CD14-positive monocyte (primary cell): Measurements from ENCODE around the gene DTX1. TPM values are rescaled to one million over a fixed set of nuclear protein-coding genes. Genes with fewer than 3 reads are reported as not detected.
A peak's percentile ranks its signal among the peaks of the same experiment; 100 is the strongest.

ENCODE experiments used
- DNase-seq, 3 donors: peaks; one replicate each; pipeline ENCODE4 v3.0.0-alpha.2; 2011 to 2022
- H2AFZ ChIP-seq: 2 replicates; pipeline ENCODE4 v1.6.0; 2012; ENCODE audit warnings: mild to moderate bottlenecking, low read depth, low read length, inconsistent platforms; ENCODE audit not compliant: insufficient read depth, poor library complexity, severe bottlenecking
- H3K27ac ChIP-seq, 2 donors: 1 replicate in 1 of 2; 2 replicates in 1 of 2; pipeline ENCODE4 v1.5.1; 2012 to 2013; ENCODE audit warnings: low read length in 2 of 2, control low read depth in 1 of 2, inconsistent platforms in 1 of 2, low read depth in 1 of 2, mild to moderate bottlenecking in 1 of 2
- H3K27me3 ChIP-seq, 2 donors: one replicate each; pipeline versions ENCODE4 v1.6.0 to v1.6.1; 2011 to 2013; ENCODE audit warnings: low read length in 2 of 2; ENCODE audit not compliant: control insufficient read depth in 2 of 2, insufficient read depth in 2 of 2
- H3K36me3 ChIP-seq, 2 donors: replicated peaks in 1 of 2; 1 replicate in 1 of 2; 2 replicates in 1 of 2; pipeline versions ENCODE4 v1.5.1 to v1.6.1; 2012 to 2013; ENCODE audit warnings: low read length in 2 of 2, control low read depth in 1 of 2, inconsistent platforms in 1 of 2, mild to moderate bottlenecking in 1 of 2; ENCODE audit not compliant: insufficient read depth in 2 of 2, control insufficient read depth in 1 of 2
- H3K4me1 ChIP-seq, 2 donors: 1 replicate in 1 of 2; 2 replicates in 1 of 2; pipeline versions ENCODE4 v1.5.1 to v1.6.1; 2012 to 2013; ENCODE audit warnings: low read length in 2 of 2, control low read depth in 1 of 2, inconsistent platforms in 1 of 2, mild to moderate bottlenecking in 1 of 2, moderate library complexity in 1 of 2; ENCODE audit not compliant: insufficient read depth in 2 of 2, control insufficient read depth in 1 of 2
- H3K4me2 ChIP-seq: replicated peaks from 2 replicates; pipeline ENCODE3; 2012; ENCODE audit warnings: low read length, moderate library complexity, mild to moderate bottlenecking; ENCODE audit not compliant: poor library complexity, severe bottlenecking; ENCODE audit errors: extremely low read depth
- H3K4me3 ChIP-seq, 3 experiments: fragments of 200-600 bp in 1 of 3; sonication (generic) in 1 of 3; replicated peaks in 1 of 3; 1 replicate in 2 of 3; 2 replicates in 1 of 3; pipeline ENCODE4 v1.5.1; 2011 to 2013; ENCODE audit warnings: low read length in 3 of 3, mild to moderate bottlenecking in 3 of 3, control low read depth in 2 of 3, low read depth in 2 of 3, inconsistent platforms in 1 of 3, moderate library complexity in 1 of 3
- H3K79me2 ChIP-seq: 2 replicates; pipeline ENCODE4 v1.6.0; 2012; ENCODE audit warnings: mild to moderate bottlenecking, control low read depth, inconsistent platforms, low read length, moderate library complexity; ENCODE audit not compliant: insufficient read depth
- H3K9ac ChIP-seq: 2 replicates; pipeline ENCODE4 v1.6.0; 2017; ENCODE audit warnings: low read length, mild to moderate bottlenecking; ENCODE audit not compliant: insufficient read depth, poor library complexity, severe bottlenecking
- H3K9me3 ChIP-seq, 2 donors: replicated peaks in 1 of 2; 1 replicate in 1 of 2; 2 replicates in 1 of 2; pipeline versions ENCODE4 v1.5.1 to v1.6.1; 2012 to 2013; ENCODE audit warnings: low read length in 2 of 2, control low read depth in 1 of 2; ENCODE audit not compliant: control insufficient read depth in 1 of 2, insufficient read depth in 1 of 2
- H4K20me1 ChIP-seq: 2 replicates; pipeline ENCODE4 v1.6.0; 2012; ENCODE audit warnings: mild to moderate bottlenecking, low read length, control low read depth, moderate library complexity; ENCODE audit not compliant: insufficient read depth
- H3K27ac Mint-ChIP-seq, 7 donors: one replicate each; pipeline ENCODE4 v1.8.0; 2020; ENCODE audit warnings: mild to moderate bottlenecking in 7 of 7, mixed read lengths in 7 of 7, moderate library complexity in 6 of 7, inconsistent platforms in 2 of 7
- H3K27me3 Mint-ChIP-seq, 3 donors: one replicate each; pipeline ENCODE4 v1.8.0; 2021 to 2022; ENCODE audit warnings: low read depth in 3 of 3, mild to moderate bottlenecking in 3 of 3, mixed read lengths in 3 of 3, moderate library complexity in 3 of 3, inconsistent platforms in 1 of 3
- H3K36me3 Mint-ChIP-seq, 2 donors: one replicate each; pipeline ENCODE4 v1.8.0; 2020; ENCODE audit warnings: mixed read lengths in 2 of 2, inconsistent platforms in 1 of 2, mild to moderate bottlenecking in 1 of 2
- H3K4me1 Mint-ChIP-seq: one replicate; pipeline ENCODE4 v1.8.0; 2020; ENCODE audit warnings: mild to moderate bottlenecking, mixed read lengths
- H3K4me3 Mint-ChIP-seq, 2 donors: one replicate each; pipeline ENCODE4 v1.8.0; 2020; ENCODE audit warnings: mild to moderate bottlenecking in 2 of 2, mixed read lengths in 2 of 2, moderate library complexity in 1 of 2
- H3K9me3 Mint-ChIP-seq, 7 donors: one replicate each; pipeline ENCODE4 v1.8.0; 2020 to 2022; ENCODE audit warnings: mixed read lengths in 7 of 7, mild to moderate bottlenecking in 6 of 7, moderate library complexity in 6 of 7, inconsistent platforms in 2 of 7
- CTCF ChIP-seq: fragments of 200-600 bp; IDR thresholded peaks from one replicate; pipeline ENCODE4 v1.8.0; 2022; ENCODE audit warnings: antibody characterized with exemption, mild to moderate bottlenecking
- WGBS: methylation state at CpG from one replicate; pipeline ENCODE4 v1.1.5; 2013; ENCODE audit warnings: missing lambda C conversion rate; ENCODE audit not compliant: insufficient coverage; 5-methylcytosine and 5-hydroxymethylcytosine counted together
- intact Hi-C, 2 donors: fragments of 100-400 bp; cut with micrococcal nuclease; formaldehyde crosslinking; loops; one replicate each; pipeline versions ENCODE4 v1.15.0 to v1.15.1; 2023
- polyA plus RNA-seq, 3 donors: library from polyadenylated mRNA; depleted of rRNA in 1 of 3; unstranded in 2 of 3; stranded (reverse) in 1 of 3; fragments of 300-500 nt in 2 of 3; fragments of >200 nt in 1 of 3; fragmentation: Illumina TruSeq in 2 of 3; gene quantifications; 1 replicate in 2 of 3; 2 replicates in 1 of 3; pipeline ENCODE4 v1.2.3, GENCODE V29; 2012 to 2021

DTX1 gene
- polyA plus RNA-seq, 3 donors, result 0.04 TPM; not detected in 1

- H3K36me3 Mint-ChIP-seq, result no peaks in the 10 kb centered on the region
- no peak overlapping the region for H2AFZ ChIP-seq
- no peak overlapping the region for H3K4me3 ChIP-seq
- no peak for DNase-seq
- H3K27ac ChIP-seq, result no peak overlapping the region
- peaks cover 0 to 8% (median 7%) of the 10 kb centered on the region in 7 donors for H3K9me3 Mint-ChIP-seq
- H3K9ac ChIP-seq, result no peak overlapping the region
- no peak overlapping the region for H3K4me2 ChIP-seq
- peaks cover 0 to 6% of the 10 kb centered on the region in 2 donors for H3K27me3 ChIP-seq
- TF ChIP-seq CTCF, result no peak
- H3K4me3 Mint-ChIP-seq, result no peak overlapping the region
- H4K20me1 ChIP-seq, result no peaks in the 10 kb centered on the region
- no peaks in the 10 kb centered on the region for H3K9me3 ChIP-seq
- H3K27ac Mint-ChIP-seq, result peak overlapping the region in 1 of 7 donors; percentile 40
- no peaks in the 10 kb centered on the region for H3K4me1 Mint-ChIP-seq
- no CpG with 5 or more reads among the region's 1 CpG for WGBS
- H3K36me3 ChIP-seq, result no peaks in the 10 kb centered on the region
- intact Hi-C loops, result no loop called here
- peaks cover 3 to 13% (median 5%) of the 10 kb centered on the region in 3 donors for H3K27me3 Mint-ChIP-seq
- H3K4me1 ChIP-seq, result no peaks in the 10 kb centered on the region
- no peaks in the 10 kb centered on the region for H3K79me2 ChIP-seq
These were observed 61.6 kb downstream of the DTX1 start for GRCh38 chr12:113118142-113118541.

GRCh38 chr12:113119980-113120669, 63.6 kb downstream of the DTX1 start:
- Mint-ChIP-seq H3K36me3 (no peaks in the 10 kb centered on the region), H3K4me3 (no peak overlapping the region), H3K27ac (peak overlapping the region in 2 of 7 donors; percentile 40 to 70), H3K27me3 (peaks cover 3 to 11% (median 8%) of the 10 kb centered on the region in 3 donors), H3K4me1 (no peaks in the 10 kb centered on the region), H3K9me3 (peaks cover 0 to 16% (median 12%) of the 10 kb centered on the region in 7 donors)
- Histone ChIP-seq H3K27me3 (peaks cover 0 to 7% of the 10 kb centered on the region in 2 donors), H3K79me2 (no peaks in the 10 kb centered on the region), H3K4me1 (no peaks in the 10 kb centered on the region), H4K20me1 (no peaks in the 10 kb centered on the region), H3K4me2 (no peak overlapping the region), H3K36me3 (no peaks in the 10 kb centered on the region), H3K9ac (no peak overlapping the region), H3K27ac (no peak overlapping the region), H3K9me3 (no peaks in the 10 kb centered on the region), H3K4me3 (no peak overlapping the region), H2AFZ (no peak overlapping the region)
- DNase-seq, result no peak
- no peak for TF ChIP-seq CTCF
- intact Hi-C loops, result no loop called here
- 52% methylated on average over 4 of the region's 4 CpGs for WGBS
